A673 (cell line): ENCODE data around the gene PLCXD3. TPM values are rescaled to one million over a fixed set of nuclear protein-coding genes. Genes with fewer than 3 reads are reported as not detected.

Experiments
- BruUV-seq: library from RNA; stranded (reverse); fragments of 400-500 nt; replicated peaks from 2 replicates; lab custom pipeline; 2021; lab: Mats Ljungman, UMichigan
- CTCF ChIA-PET: fragments of 300-600 bp; sonication (Branson Sonifier 250); formaldehyde crosslinking; loops from one replicate; lab custom pipeline; 2022; ENCODE audit warnings: antibody characterized with exemption; lab: Charles Lee
- POLR2A ChIA-PET: fragments of 300-600 bp; sonication (Branson Sonifier 250); formaldehyde crosslinking; loops from one replicate; lab custom pipeline; 2022; ENCODE audit warnings: antibody characterized with exemption; ENCODE audit not compliant: low non-redundant PET; lab: Charles Lee
- DNase-seq: peaks from one replicate; pipeline ENCODE4 v3.0.0-alpha.2; 2015; ENCODE audit warnings: low spot score
- H3K27ac ChIP-seq: fragments of 200-600 bp; sonication (generic); 2 replicates; pipeline ENCODE4 v1.5.1; 2016; ENCODE audit warnings: mixed run types, low read depth, mild to moderate bottlenecking, mixed read lengths, antibody characterized with exemption, low read length; ENCODE audit not compliant: poor library complexity, severe bottlenecking
- H3K27me3 ChIP-seq: fragments of 200-600 bp; sonication (generic); replicated peaks from 2 replicates; pipeline ENCODE4 v1.6.1; 2017; ENCODE audit warnings: mixed run types, low read depth, mild to moderate bottlenecking, mixed read lengths, antibody characterized with exemption, low read length; ENCODE audit not compliant: insufficient read depth, poor library complexity
- H3K36me3 ChIP-seq: fragments of 200-600 bp; sonication (generic); 2 replicates; pipeline ENCODE4 v1.6.1; 2016; ENCODE audit warnings: mixed run types, mild to moderate bottlenecking, mixed read lengths, antibody characterized with exemption, low read length; ENCODE audit not compliant: insufficient read depth, poor library complexity, severe bottlenecking
- H3K4me1 ChIP-seq: fragments of 200-600 bp; sonication (generic); 2 replicates; pipeline ENCODE4 v1.6.1; 2017; ENCODE audit warnings: mixed run types, mild to moderate bottlenecking, mixed read lengths, antibody characterized with exemption, low read length; ENCODE audit not compliant: insufficient read depth, poor library complexity, severe bottlenecking
- H3K4me3 ChIP-seq: fragments of 200-600 bp; sonication (generic); 2 replicates; pipeline ENCODE4 v1.5.1; 2016; ENCODE audit warnings: low read depth, mixed run types, mild to moderate bottlenecking, mixed read lengths, low read length; ENCODE audit not compliant: poor library complexity, severe bottlenecking
- H3K9me3 ChIP-seq: fragments of 200-600 bp; sonication (generic); 2 replicates; pipeline ENCODE4 v1.6.1; 2016; ENCODE audit warnings: mixed run types, low read depth, mild to moderate bottlenecking, mixed read lengths, antibody characterized with exemption, low read length; ENCODE audit not compliant: poor library complexity, severe bottlenecking
- CTCF ChIP-seq: fragments of 300-800, 200-600 bp; sonication (generic); conservative IDR thresholded peaks from 2 replicates; pipeline ENCODE4 v1.5.1; 2017; ENCODE audit warnings: low read depth, mild to moderate bottlenecking, antibody characterized with exemption, low read length, moderate library complexity, mixed read lengths
- EZH2 ChIP-seq: fragments of 200-600 bp; sonication (generic); IDR thresholded peaks from 2 replicates; pipeline ENCODE4 v1.6.1; 2017; ENCODE audit warnings: borderline replicate concordance, low read depth, mild to moderate bottlenecking, mixed read lengths, antibody characterized with exemption, low read length; ENCODE audit not compliant: poor library complexity, severe bottlenecking
- intact Hi-C: fragments of 100-400 bp; cut with micrococcal nuclease; formaldehyde crosslinking; loops from one replicate; pipeline ENCODE4 v1.10.0; 2022; ENCODE audit not compliant: unreplicated experiment
- total RNA-seq: library from RNA; stranded (reverse); gene quantifications from 2 replicates; pipeline ENCODE4 v1.2.3, GENCODE V29; 2021

PLCXD3 gene
- total RNA-seq, 1 experiment from 2014 or later = 1.3 TPM

- CTCF ChIA-PET = interaction anchor here (1.7 to 1.9 kb wide), 2 partner anchors 78 to 443 kb away, joined by 6 to 9 read pairs; no protein-coding TSS in a partner anchor
- peaks cover 5% of the 10 kb centered on the region for H3K4me1 ChIP-seq
- no peaks in the 10 kb centered on the region for H3K9me3 ChIP-seq
- BruUV-seq = no TSS peak
- no peaks in the 10 kb centered on the region for H3K36me3 ChIP-seq
- POLR2A ChIA-PET = no interaction called here
- intact Hi-C loops = no loop called here
- no peak for TF ChIP-seq EZH2
- peak; percentile 26; the same call in 1 of the 2 replicates for TF ChIP-seq CTCF
- no peak overlapping the region for H3K4me3 ChIP-seq
- H3K27me3 ChIP-seq = no peaks in the 10 kb centered on the region
- DNase-seq = no peak
- H3K27ac ChIP-seq = no peak overlapping the region
These were observed 162.8 kb downstream of the PLCXD3 start for GRCh38 chr5:41347569-41347968.

- no peaks in the 10 kb centered on the region for H3K36me3 ChIP-seq
- DNase-seq = peak; percentile 43
- H3K27ac ChIP-seq = no peak overlapping the region
- H3K4me1 ChIP-seq = peaks cover 5% of the 10 kb centered on the region
- no peak overlapping the region for H3K4me3 ChIP-seq
- ChIA-PET POLR2A (no interaction called here), CTCF (interaction anchor here (1.7 to 1.9 kb wide), 2 partner anchors 77 to 442 kb away, joined by 6 to 9 read pairs; no protein-coding TSS in a partner anchor)
- no peaks in the 10 kb centered on the region for H3K9me3 ChIP-seq
- TF ChIP-seq EZH2 (no peak), CTCF (peak; percentile 40; the same call in 1 of the 2 replicates)
- no peaks in the 10 kb centered on the region for H3K27me3 ChIP-seq
- no TSS peak for BruUV-seq
- intact Hi-C loops = loop anchor here (1.0 kb wide), 1 partner anchor 442 kb away; no protein-coding TSS in a partner anchor
These were observed 163.8 kb downstream of the PLCXD3 start for GRCh38 chr5:41346609-41347008.

- intact Hi-C loops = no loop called here
- Histone ChIP-seq H3K9me3 (no peaks in the 10 kb centered on the region), H3K27ac (no peak overlapping the region), H3K36me3 (no peaks in the 10 kb centered on the region), H3K4me1 (peaks cover 2% of the 10 kb centered on the region), H3K4me3 (no peak overlapping the region), H3K27me3 (no peaks in the 10 kb centered on the region)
- no peak for TF ChIP-seq EZH2
- no peak for TF ChIP-seq CTCF
- DNase-seq = no peak
- POLR2A ChIA-PET = no interaction called here
- no TSS peak for BruUV-seq
- CTCF ChIA-PET = no interaction called here
These were observed 165.1 kb downstream of the PLCXD3 start for GRCh38 chr5:41345295-41345694.
